Endothelial cell of umbilical vein (primary cell): ENCODE measurements around the gene SYT7. TPM values are rescaled to one million over a fixed set of nuclear protein-coding genes. Genes with fewer than 3 reads are reported as not detected.

Source experiments
- BruUV-seq: library from RNA; stranded (reverse); fragments of 400-500 nt; replicated peaks from 2 replicates; lab custom pipeline; 2021; lab: Mats Ljungman, UMichigan
- CTCF ChIA-PET: fragments of 300-600, 350-600 bp; sonication (Branson Sonifier 250); formaldehyde crosslinking; loops from one replicate; lab custom pipeline; 2021; ENCODE audit warnings: antibody characterized with exemption, inconsistent platforms; lab: Charles Lee
- POLR2A ChIA-PET: fragments of 300-600, 350-600 bp; sonication (Branson Sonifier 250); formaldehyde crosslinking; loops from one replicate; lab custom pipeline; 2021; ENCODE audit warnings: antibody characterized with exemption, inconsistent platforms; lab: Charles Lee
- DNase-seq: peaks from one replicate; pipeline ENCODE4 v3.0.0-alpha.2; 2011; ENCODE audit warnings: low read depth, low spot score
- FAIRE-seq: peaks from 2 replicates; lab custom pipeline; 2011; peaks lifted over from hg19 to GRCh38; lab: Jason Lieb, UNC
- H2AFZ ChIP-seq: 2 replicates; pipeline ENCODE4 v1.6.0; 2012; ENCODE audit warnings: low read depth, low read length, control low read depth, inconsistent platforms
- H3K27ac ChIP-seq: 2 replicates; pipeline ENCODE4 v1.5.1; 2011; ENCODE audit warnings: low read depth, mild to moderate bottlenecking, control low read depth, low read length, moderate library complexity; ENCODE audit not compliant: insufficient read depth
- H3K27me3 ChIP-seq, 2 experiments: 2 replicates each; pipeline versions ENCODE4 v1.6.0 to v1.6.1; 2011; ENCODE audit warnings: low read length in 2 of 2, mixed read lengths in 1 of 2; ENCODE audit not compliant: control insufficient read depth in 2 of 2, insufficient read depth in 2 of 2
- H3K36me3 ChIP-seq, 2 experiments: 2 replicates in 1 of 2; 3 replicates in 1 of 2; pipeline ENCODE4 v1.5.1; 2011; ENCODE audit warnings: low read length in 2 of 2, mild to moderate bottlenecking in 1 of 2, moderate library complexity in 1 of 2; ENCODE audit not compliant: control insufficient read depth in 2 of 2, insufficient read depth in 2 of 2; ENCODE audit errors: extremely low read depth in 1 of 2
- H3K4me1 ChIP-seq: 3 replicates; pipeline ENCODE4 v1.5.1; 2011; ENCODE audit warnings: mild to moderate bottlenecking, low read length; ENCODE audit not compliant: control insufficient read depth, insufficient read depth; ENCODE audit errors: extremely low read depth
- H3K4me2 ChIP-seq: 2 replicates; pipeline ENCODE4 v1.6.1; 2011; ENCODE audit warnings: low read length, control low read depth, mixed read lengths; ENCODE audit not compliant: insufficient read depth
- H3K4me3 ChIP-seq, 3 experiments: fragments of 200-600 bp in 1 of 3; sonication (generic), shearing (Covaris generic) in 1 of 3; replicated peaks in 1 of 3; 2 replicates each; pipeline ENCODE4 v1.5.1; 2011 to 2016; ENCODE audit warnings: control low read depth in 3 of 3, low read length in 3 of 3, mild to moderate bottlenecking in 2 of 3, inconsistent platforms in 1 of 3, low read depth in 1 of 3, moderate library complexity in 1 of 3; ENCODE audit not compliant: insufficient read depth in 1 of 3
- H3K79me2 ChIP-seq: 2 replicates; pipeline ENCODE4 v1.6.0; 2012; ENCODE audit warnings: low read length, inconsistent platforms; ENCODE audit not compliant: control insufficient read depth, insufficient read depth
- H3K9ac ChIP-seq: replicated peaks from 2 replicates; pipeline ENCODE3; 2011; ENCODE audit warnings: low read length, control low read depth; ENCODE audit not compliant: insufficient read depth; ENCODE audit errors: extremely low read depth
- H3K9me1 ChIP-seq: replicated peaks from 3 replicates; pipeline ENCODE4 v1.6.0; 2011; ENCODE audit warnings: mild to moderate bottlenecking, low read length; ENCODE audit not compliant: control insufficient read depth, insufficient read depth; ENCODE audit errors: extremely low read depth
- H3K9me3 ChIP-seq: replicated peaks from 2 replicates; pipeline ENCODE4 v1.5.1; 2012; ENCODE audit warnings: low read length, inconsistent platforms; ENCODE audit not compliant: control insufficient read depth, insufficient read depth
- H4K20me1 ChIP-seq: replicated peaks from 2 replicates; pipeline ENCODE3; 2011; ENCODE audit warnings: mild to moderate bottlenecking, low read length; ENCODE audit not compliant: control insufficient read depth, insufficient read depth; ENCODE audit errors: extremely low read depth
- EZH2 ChIP-seq: IDR thresholded peaks from 2 replicates; pipeline ENCODE4 v1.6.1; 2012; ENCODE audit warnings: borderline replicate concordance, low read depth, mild to moderate bottlenecking, moderate library complexity, low read length, inconsistent platforms; ENCODE audit not compliant: severe bottlenecking
- FOS ChIP-seq: IDR thresholded peaks from 2 replicates; pipeline ENCODE4 v1.6.1; 2011; ENCODE audit warnings: mild to moderate bottlenecking, low read length, moderate library complexity, borderline replicate concordance; ENCODE audit not compliant: insufficient read depth
- GATA2 ChIP-seq: IDR thresholded peaks from 2 replicates; pipeline ENCODE4 v1.7.0; 2011; ENCODE audit warnings: low read depth, mild to moderate bottlenecking, moderate library complexity, mixed read lengths, low read length; ENCODE audit not compliant: insufficient read length, insufficient read depth
- JUN ChIP-seq: IDR thresholded peaks from 2 replicates; pipeline ENCODE4 v1.6.1; 2011; ENCODE audit warnings: borderline replicate concordance, low read depth; ENCODE audit not compliant: insufficient read length, insufficient read depth
- POLR2A ChIP-seq: IDR thresholded peaks from 2 replicates; pipeline ENCODE4 v1.6.1; 2012; ENCODE audit warnings: low read depth, mild to moderate bottlenecking, control low read depth, low read length
- POLR2AphosphoS5 ChIP-seq: IDR thresholded peaks from 2 replicates; pipeline ENCODE4 v1.6.1; 2012; ENCODE audit warnings: low read depth, mild to moderate bottlenecking, control low read depth, low read length, moderate library complexity; ENCODE audit not compliant: insufficient read depth
- dilution Hi-C: fragments of 300-500 bp; cut with MboI; formaldehyde crosslinking; loops from one replicate; pipeline ENCODE4 v1.15.0; 2019; ENCODE audit warnings: low sequenced_read_pairs; ENCODE audit not compliant: extremely low pct_ligation_motif_present
- intact Hi-C: fragments of 100-400 bp; cut with micrococcal nuclease; formaldehyde crosslinking; loops from one replicate; pipeline ENCODE4 v1.10.0; 2022
- polyA plus RNA-seq, 4 experiments: library from polyadenylated mRNA; depleted of rRNA in 3 of 4; stranded (reverse) in 3 of 4; unstranded in 1 of 4; fragments of >200 nt; gene quantifications; 2 replicates each; pipeline versions ENCODE4 v1.2.1 to v1.2.3, GENCODE V29; 2011 to 2012; ENCODE audit warnings: missing spikeins in 1 of 4
- total RNA-seq: library from RNA; stranded (reverse); gene quantifications from 2 replicates; pipeline ENCODE4 v1.2.3, GENCODE V29; 2021
- TF ChIP-seq, protein P1 (sequence below): IDR thresholded peaks from 2 replicates; pipeline ENCODE4 v1.6.1; 2011; ENCODE audit not compliant: insufficient read depth, insufficient read length
- TF ChIP-seq, protein P2 (sequence below), 2 donors: IDR thresholded peaks; 1 replicate in 1 of 2; 2 replicates in 1 of 2; pipeline ENCODE4 v1.5.1; 2011; ENCODE audit warnings: low read length in 2 of 2, mild to moderate bottlenecking in 2 of 2, moderate library complexity in 2 of 2, control low read depth in 1 of 2, inconsistent platforms in 1 of 2, low read depth in 1 of 2; ENCODE audit not compliant: insufficient read depth in 1 of 2; ENCODE audit errors: extremely low read depth in 1 of 2

SYT7 gene
- total and polyA plus RNA-seq, 2 donors (not counting 3 experiments of a cell fraction or from before 2014, with no cell fraction given), result 0.08 to 0.55 TPM

- no peak overlapping the region for H2AFZ ChIP-seq
- POLR2A ChIA-PET, result no interaction called here
- FAIRE-seq (no peak), DNase-seq (no peak)
- H3K27me3 ChIP-seq, result no peaks in the 10 kb centered on the region
- H3K9me1 ChIP-seq, result no peaks in the 10 kb centered on the region
- no peak overlapping the region for H3K27ac ChIP-seq
- intact Hi-C loops (no loop called here), dilution Hi-C loops (no loop called here)
- no peak overlapping the region for H3K4me2 ChIP-seq
- TF ChIP-seq EZH2 (no peak), POLR2AphosphoS5 (no peak), POLR2A (no peak), JUN (no peak), GATA2 (no peak), FOS (no peak)
- TF ChIP-seq, protein P1, sequence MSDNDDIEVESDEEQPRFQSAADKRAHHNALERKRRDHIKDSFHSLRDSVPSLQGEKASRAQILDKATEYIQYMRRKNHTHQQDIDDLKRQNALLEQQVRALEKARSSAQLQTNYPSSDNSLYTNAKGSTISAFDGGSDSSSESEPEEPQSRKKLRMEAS, result no peak
- H3K4me3 ChIP-seq, result no peak overlapping the region
- no peaks in the 10 kb centered on the region for H3K4me1 ChIP-seq
- H3K36me3 ChIP-seq, result no peaks in the 10 kb centered on the region
- H4K20me1 ChIP-seq, result no peaks in the 10 kb centered on the region
- CTCF ChIA-PET, result no interaction called here
- no peaks in the 10 kb centered on the region for H3K9me3 ChIP-seq
- no TSS peak for BruUV-seq
- H3K79me2 ChIP-seq, result no peaks in the 10 kb centered on the region
- no peak overlapping the region for H3K9ac ChIP-seq
These were observed 42.3 kb downstream of the SYT7 start for GRCh38 chr11:61538636-61538961.

DNA sequence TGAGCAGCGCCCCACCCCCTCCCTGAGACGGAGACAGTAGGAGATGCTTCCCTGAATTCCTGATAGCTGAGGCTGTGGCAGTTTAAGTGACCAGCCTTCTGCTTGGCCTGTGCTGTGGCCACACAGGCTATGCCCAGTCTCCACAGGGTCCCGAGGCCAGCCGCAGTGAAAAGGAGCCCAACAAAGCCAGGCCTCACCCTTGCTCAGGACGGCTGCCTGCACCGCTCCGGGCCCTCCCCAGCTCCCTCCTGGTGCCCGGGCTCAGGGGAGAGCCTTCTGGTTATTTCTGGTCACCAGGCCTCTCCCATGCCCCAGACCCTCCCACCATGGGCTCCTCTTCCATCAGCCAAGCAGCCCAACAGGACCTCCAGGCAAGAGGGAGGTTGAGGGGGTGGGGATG lies 43.5 kb downstream of the SYT7 start:
- Histone ChIP-seq H2AFZ (no peak overlapping the region), H3K4me2 (no peak overlapping the region), H3K27ac (no peak overlapping the region), H3K36me3 (no peaks in the 10 kb centered on the region), H3K79me2 (no peaks in the 10 kb centered on the region), H3K9me3 (no peaks in the 10 kb centered on the region), H3K27me3 (no peaks in the 10 kb centered on the region), H3K9me1 (no peaks in the 10 kb centered on the region), H3K4me3 (no peak overlapping the region), H3K9ac (no peak overlapping the region), H4K20me1 (no peaks in the 10 kb centered on the region), H3K4me1 (no peaks in the 10 kb centered on the region)
- intact Hi-C loops (no loop called here), dilution Hi-C loops (no loop called here)
- CTCF ChIA-PET, result interaction anchor here (0.5 to 1.6 kb wide), 3 partner anchors 30 to 101 kb away, joined by 3 to 4 read pairs (median 4); no protein-coding TSS in a partner anchor
- DNase-seq (no peak), FAIRE-seq (no peak)
- TF ChIP-seq GATA2 (no peak), POLR2A (no peak), JUN (no peak)
- TF ChIP-seq, protein P2, sequence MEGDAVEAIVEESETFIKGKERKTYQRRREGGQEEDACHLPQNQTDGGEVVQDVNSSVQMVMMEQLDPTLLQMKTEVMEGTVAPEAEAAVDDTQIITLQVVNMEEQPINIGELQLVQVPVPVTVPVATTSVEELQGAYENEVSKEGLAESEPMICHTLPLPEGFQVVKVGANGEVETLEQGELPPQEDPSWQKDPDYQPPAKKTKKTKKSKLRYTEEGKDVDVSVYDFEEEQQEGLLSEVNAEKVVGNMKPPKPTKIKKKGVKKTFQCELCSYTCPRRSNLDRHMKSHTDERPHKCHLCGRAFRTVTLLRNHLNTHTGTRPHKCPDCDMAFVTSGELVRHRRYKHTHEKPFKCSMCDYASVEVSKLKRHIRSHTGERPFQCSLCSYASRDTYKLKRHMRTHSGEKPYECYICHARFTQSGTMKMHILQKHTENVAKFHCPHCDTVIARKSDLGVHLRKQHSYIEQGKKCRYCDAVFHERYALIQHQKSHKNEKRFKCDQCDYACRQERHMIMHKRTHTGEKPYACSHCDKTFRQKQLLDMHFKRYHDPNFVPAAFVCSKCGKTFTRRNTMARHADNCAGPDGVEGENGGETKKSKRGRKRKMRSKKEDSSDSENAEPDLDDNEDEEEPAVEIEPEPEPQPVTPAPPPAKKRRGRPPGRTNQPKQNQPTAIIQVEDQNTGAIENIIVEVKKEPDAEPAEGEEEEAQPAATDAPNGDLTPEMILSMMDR (IDR thresholded peaks at IDR 0.05; ENCODE audit: extremely low read depth in 1 of 2, insufficient read depth in 1 of 2, low read depth in 1 of 2, low read length in 2 of 2), result no peak
- TF ChIP-seq, protein P1, result no peak
- POLR2A ChIA-PET, result no interaction called here
- BruUV-seq, result no TSS peak
